GM12872 (cell line): ENCODE data around the gene IBA57.

Experiments
- TF ChIP-seq, protein P1 (sequence below): IDR thresholded peaks from 3 replicates; pipeline ENCODE4 v1.5.1; 2011; ENCODE audit warnings: low read depth, mild to moderate bottlenecking, low read length, moderate library complexity; ENCODE audit not compliant: insufficient read depth

Gene IBA57

GRCh38 chr1:228172591-228173527 lies 7.3 kb downstream of the IBA57 start:
- TF ChIP-seq, protein P1, sequence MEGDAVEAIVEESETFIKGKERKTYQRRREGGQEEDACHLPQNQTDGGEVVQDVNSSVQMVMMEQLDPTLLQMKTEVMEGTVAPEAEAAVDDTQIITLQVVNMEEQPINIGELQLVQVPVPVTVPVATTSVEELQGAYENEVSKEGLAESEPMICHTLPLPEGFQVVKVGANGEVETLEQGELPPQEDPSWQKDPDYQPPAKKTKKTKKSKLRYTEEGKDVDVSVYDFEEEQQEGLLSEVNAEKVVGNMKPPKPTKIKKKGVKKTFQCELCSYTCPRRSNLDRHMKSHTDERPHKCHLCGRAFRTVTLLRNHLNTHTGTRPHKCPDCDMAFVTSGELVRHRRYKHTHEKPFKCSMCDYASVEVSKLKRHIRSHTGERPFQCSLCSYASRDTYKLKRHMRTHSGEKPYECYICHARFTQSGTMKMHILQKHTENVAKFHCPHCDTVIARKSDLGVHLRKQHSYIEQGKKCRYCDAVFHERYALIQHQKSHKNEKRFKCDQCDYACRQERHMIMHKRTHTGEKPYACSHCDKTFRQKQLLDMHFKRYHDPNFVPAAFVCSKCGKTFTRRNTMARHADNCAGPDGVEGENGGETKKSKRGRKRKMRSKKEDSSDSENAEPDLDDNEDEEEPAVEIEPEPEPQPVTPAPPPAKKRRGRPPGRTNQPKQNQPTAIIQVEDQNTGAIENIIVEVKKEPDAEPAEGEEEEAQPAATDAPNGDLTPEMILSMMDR = no peak

DNA sequence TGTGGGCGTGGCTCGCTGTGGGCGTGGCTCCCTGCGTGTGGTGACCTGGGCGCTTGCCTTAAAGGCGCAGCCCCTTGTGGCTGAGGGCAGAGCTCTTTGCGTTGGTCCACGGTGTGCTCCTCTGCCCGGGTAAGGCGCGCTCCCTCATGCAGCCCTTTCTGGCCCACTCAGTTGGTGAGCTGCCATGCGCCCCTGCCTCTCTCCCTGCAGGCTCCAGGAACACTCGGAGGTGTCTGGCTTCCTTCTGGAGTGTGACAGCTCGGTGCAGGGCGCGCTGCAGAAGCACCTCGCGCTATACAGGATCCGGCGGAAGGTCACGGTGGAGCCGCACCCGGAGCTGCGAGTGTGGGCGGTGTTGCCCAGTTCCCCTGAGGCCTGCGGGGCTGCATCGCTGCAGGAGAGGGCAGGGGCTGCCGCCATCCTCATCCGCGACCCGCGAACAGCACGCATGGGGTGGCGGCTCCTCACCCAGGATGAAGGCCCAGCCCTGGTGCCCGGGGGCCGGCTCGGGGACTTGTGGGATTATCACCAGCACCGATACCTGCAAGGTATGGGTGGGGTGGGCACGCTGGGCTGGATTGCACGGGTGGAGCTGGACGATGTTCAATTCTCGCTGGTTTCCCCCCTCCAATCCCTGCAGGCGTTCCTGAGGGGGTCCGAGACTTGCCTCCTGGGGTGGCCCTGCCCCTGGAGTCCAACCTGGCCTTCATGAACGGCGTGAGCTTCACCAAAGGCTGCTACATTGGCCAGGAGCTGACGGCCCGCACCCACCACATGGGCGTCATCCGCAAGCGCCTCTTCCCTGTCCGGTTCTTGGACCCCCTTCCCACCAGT lies 9.1 kb downstream of the IBA57 start:
- TF ChIP-seq, protein P1 = no peak

GRCh38 chr1:228175316-228176023 lies 9.9 kb downstream of the IBA57 start:
- TF ChIP-seq, protein P1 = no peak

GRCh38 chr1:228176024-228176395 lies 10.4 kb downstream of the IBA57 start:
- TF ChIP-seq, protein P1 = no peak

DNA sequence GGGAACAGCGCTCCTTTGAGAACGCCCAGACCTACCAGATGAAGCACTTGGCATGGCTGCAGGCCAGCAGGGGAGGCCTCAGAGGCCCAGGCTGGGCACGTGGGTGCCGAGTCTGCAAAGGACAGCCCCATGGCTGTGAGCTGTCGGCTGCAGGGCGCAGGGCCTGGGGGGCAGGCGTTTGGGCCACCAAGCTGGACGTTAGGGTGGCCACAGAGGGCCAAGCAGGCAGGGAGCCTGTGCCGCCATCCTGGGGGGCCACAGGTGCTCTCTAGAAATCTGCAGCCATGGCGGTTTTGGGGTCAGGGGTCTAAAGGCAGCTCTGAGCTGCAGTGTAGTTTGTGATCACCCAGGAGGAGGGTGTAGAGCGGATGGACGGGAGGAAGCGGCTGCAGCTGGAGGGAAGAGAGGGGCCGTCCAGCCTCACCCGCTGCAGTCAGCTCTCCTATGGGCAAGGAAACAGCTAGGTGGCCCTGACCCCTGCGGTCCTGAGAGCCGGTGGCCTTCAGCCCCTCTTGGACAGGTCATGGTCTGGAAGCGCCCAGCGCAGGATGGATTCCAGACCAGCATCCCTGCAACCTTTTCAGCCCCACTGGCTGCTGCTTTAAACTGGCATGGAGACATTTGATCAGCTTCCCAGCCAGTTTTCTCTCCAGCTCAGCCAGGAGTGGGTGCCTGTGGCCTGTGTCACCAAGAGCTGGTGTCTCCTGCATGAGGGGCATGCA lies 11.0 kb downstream of the IBA57 start:
- TF ChIP-seq, protein P1 = no peak

DNA sequence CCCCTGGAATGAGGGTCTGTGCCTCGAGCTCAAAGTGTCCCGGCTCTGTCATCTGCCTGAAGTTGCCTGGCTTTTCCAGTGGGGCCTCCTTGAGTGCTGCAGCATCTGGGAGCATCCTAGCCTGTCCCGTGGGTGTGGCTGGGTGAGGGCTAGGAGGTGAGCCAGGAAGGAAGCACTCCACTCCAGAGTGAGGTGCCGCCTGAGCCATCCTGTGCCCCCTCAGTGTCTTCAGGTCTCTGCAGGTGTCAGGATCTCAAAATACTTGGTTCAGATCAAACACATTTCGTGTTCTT lies 11.5 kb downstream of the IBA57 start:
- TF ChIP-seq, protein P1 = no peak
